A549 treated with AZD9567 at 1 μM for 4 hours (cell line): Measurements from ENCODE around the gene TOM1L2. TPM values are rescaled to one million over a fixed set of nuclear protein-coding genes. Genes with fewer than 3 reads are reported as not detected.

ENCODE experiments used
- total RNA-seq: library from RNA; stranded (reverse); fragments of 200-300 nt; extraction: Qiagen RNA extraction; gene quantifications from 5 replicates; pipeline ENCODE4 v1.2.3, GENCODE V29; 2022; ENCODE audit not compliant: insufficient read depth

Gene TOM1L2
- total RNA-seq: 18.7 to 22.0 TPM (median 20.2 TPM) in 5 replicates

GRCh38 chr17:17972126-17972951, at the start of gene TOM1L2, which contains the start of gene DRC3:
Gene TOM1L2 (minus strand): TSS chr17:17972400. CDS start chr17:17972313, 87 bp downstream.
Gene DRC3 (plus strand): TSS chr17:17972862. CDS start chr17:17977599, 4,737 bp downstream.

GRCh38 chr17:17836818-17837379, 135.3 kb downstream of the TOM1L2 start, which contains the start of gene SREBF1:
Gene SREBF1 (minus strand): TSS chr17:17836986. CDS start chr17:17836817, 169 bp downstream.

Other genes starting within 250 kb of the TOM1L2 start
- 45.5 to 82.2 TPM (median 77.3 TPM) in 5 replicates for gene SREBF1, start 135.4 kb downstream of the TOM1L2 start, total RNA-seq
- 1.6 to 2.4 TPM (median 1.8 TPM) in 4 of 5 replicates, not detected in the other for gene DRC3, start 462 bp upstream of the TOM1L2 start, total RNA-seq
- 26.8 to 31.6 TPM (median 29.2 TPM) in 5 replicates for gene ATPAF2, start 66.8 kb upstream of the TOM1L2 start, total RNA-seq
- 7.8 to 11.8 TPM (median 10.2 TPM) in 5 replicates for gene GID4, start 67.0 kb upstream of the TOM1L2 start, total RNA-seq
- gene DRG2, start 115.5 kb upstream of the TOM1L2 start, total RNA-seq: 49.2 to 63.9 TPM (median 52.7 TPM) in 5 replicates
- gene MYO15A, start 136.4 kb upstream of the TOM1L2 start, total RNA-seq: 0.22 to 0.37 TPM (median 0.30 TPM) in 4 of 5 replicates, not detected in the other
- 45.9 to 58.9 TPM (median 47.2 TPM) in 5 replicates for gene ALKBH5, start 211.4 kb upstream of the TOM1L2 start, total RNA-seq